Measurements from ENCODE around the gene APP.

The APP gene

DNA sequence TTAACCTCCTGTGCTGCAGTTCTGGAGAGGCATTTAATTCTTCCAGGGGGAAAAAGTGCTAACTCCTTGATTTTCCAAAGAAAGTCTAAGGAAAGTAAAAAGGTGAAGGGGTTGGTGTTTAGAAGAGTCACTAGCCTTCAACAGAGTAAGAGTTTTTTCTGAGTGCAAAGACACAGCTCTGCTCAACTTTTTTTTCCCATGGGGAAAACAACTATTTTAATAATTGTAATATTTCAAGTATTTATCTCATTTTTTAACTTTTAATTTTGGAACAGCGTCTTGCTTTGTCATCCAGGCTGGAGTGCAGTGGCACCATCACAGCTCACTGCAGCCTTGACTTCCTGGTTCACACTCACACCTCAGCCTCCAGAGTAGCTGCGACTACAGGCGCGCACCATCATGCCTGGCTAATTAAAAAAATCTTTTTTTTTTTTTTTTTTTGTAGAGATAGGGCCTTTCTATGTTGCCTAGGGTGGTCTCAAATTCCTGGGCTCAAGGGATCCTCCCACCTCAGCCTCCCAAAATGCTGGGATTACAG lies 202.6 kb downstream of the APP start:
- DNase-seq: no peak

DNA sequence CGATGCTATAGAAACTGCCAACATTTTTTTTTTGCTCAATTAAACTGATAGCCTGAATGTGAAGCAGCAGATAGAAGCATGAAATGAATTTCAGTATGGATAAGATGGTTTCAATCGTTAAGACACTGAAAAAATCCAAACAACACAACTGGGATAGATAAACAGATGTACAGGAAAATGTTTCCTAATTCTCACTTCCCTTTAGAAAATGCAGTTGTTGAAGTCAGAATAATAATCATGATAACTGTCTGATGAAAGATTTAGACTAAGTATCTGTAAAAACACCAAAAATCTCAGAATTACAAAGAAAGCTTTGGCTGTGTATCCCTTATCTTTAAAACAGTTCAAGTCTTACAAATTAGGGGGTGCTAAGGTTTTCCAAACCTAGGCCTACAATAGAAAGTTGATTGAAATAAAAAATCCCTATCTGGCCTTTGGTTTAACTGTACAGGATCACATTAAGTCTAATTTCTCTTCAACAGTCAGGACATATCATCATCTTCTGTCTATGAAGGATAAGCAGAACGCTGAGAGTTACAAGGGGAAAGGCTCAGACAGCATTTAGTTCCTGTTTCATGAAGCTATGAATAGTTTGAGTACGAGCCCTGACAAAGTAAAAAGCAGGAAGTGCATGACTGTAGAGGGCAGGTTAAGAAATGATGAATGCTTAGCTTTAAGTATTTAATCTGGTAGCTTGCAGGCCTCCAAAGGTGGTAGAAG lies 203.2 kb downstream of the APP start:
- DNase-seq: peak; percentile 5

DNA sequence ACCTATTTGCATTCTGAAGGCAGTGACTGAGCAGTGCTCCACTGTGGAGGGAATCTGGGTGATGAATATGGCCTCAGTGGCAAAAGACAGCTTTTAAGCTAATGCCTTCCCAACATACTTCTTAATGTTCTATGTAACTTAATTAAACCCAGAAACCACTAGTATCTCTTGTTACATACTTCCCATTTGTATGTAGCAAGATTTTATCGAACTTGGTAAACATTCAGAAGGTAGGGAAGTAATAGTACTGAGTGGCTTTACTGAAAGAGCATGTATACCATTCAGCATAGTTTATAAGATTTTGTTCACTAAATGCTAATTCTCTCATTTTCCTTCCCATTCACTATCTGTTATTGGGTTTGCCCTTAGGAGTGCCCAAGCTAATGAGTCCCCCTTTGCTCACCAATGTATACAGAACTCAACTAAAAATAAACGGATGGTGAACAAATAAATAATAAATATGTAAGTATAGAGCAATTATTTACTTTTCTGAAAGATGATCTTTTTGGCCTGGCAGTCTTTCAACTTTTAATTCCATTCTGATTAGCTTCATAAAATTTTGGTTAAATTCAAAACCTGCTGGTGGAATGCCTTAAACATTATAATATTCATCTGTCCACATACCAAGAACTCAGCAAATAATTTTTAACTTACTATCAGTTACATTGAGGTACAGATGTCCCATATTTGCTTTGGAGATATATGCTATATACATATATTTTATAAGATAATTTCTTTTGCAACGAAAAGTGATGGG lies 204.4 kb downstream of the APP start:
- no peak for DNase-seq

DNA sequence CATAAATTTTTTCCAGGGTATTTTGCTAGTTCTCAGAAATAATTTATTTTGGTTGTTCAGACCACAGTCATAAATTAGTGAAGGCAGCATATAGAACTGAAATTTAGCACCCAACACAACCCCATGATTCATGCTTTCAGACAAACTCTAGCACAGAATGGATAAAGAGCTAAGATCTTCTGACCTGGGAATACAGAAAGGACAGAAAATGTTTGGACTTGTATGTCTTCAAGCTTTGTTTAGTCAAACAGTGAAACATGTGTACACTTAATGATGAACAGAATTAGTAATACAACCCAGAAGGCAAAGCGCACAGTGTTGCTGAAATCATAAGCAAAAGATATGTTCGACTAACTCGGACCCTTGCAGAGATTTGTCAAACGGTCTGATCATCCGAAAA lies 205.6 kb downstream of the APP start:
- no peak for DNase-seq

DNA sequence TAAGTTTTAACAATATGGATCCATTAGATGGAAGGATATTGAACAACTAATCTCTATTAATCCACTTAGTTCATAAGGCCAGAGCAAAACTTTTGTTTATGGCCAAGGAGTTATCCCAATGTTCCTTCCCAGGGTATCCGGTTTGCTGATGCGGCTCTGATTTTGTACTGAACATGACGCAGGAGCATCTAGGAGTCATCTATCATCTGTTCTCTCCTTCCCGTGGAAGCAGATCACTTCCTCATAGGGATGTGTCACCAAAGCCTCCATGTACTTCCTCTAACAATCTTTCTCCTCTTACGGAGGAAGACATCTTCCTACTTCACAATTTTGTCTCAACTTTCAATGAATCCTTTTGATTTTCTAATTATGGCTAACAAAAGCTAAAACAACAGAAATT lies 206.6 kb downstream of the APP start:
- DNase-seq: no peak

DNA sequence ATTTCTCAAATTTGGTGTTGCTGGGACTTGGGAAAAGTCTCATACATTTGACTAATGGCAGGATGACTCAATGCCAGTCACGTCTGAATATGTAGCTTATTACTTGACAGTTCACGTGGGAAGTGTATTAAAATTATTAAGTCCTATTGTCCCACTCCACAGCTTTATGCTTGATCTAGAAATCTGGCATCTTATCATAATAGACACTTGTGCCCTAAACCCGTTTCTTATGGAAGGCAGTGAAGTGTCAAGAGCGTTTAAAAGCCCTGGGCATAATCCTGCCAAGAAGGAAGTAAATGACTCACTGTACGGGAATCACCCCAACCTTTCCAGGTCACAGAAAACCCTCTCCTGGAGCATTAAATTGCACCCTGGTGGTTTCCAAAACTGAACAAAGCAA lies 207.4 kb downstream of the APP start:
- DNase-seq: no peak

DNA sequence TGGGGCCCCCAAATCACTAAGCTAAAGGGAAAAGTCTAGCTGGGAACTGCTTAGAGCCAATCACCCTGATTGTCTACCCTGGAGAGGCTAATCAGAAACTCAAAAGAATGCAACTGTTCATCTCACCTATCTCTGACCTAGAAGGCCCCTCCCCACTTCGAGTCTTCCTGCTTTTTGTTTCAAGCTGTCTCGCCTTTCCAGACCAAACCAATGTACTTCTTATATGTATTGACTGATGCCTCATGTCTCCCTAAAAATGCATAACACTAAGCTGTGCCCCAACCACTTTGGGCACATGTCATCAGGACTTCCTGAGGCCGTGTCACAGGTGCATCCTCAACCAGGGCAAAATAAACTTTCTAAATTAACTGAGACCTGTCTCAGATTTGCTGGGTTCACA lies 209.5 kb downstream of the APP start:
- no peak for DNase-seq

DNA sequence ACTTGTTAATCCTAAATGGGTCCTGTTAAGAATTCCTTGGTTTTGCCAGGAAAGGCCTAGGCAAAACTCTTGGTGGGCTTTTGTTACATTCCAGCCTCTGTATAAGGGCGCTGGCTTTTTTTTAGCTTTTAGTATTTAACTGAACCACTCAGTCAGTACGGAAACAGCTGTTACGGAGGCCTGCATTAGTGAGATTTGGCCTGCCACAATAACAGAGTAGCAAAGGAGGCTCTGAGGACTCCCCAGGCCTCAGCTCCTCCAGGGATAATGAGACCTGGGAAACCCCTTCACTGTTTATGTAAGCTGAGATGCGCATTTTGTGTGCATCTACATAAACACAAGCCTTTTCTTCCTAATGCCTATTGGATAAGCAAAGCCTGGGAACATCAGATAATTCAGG lies 210.2 kb downstream of the APP start:
- DNase-seq: no peak

DNA sequence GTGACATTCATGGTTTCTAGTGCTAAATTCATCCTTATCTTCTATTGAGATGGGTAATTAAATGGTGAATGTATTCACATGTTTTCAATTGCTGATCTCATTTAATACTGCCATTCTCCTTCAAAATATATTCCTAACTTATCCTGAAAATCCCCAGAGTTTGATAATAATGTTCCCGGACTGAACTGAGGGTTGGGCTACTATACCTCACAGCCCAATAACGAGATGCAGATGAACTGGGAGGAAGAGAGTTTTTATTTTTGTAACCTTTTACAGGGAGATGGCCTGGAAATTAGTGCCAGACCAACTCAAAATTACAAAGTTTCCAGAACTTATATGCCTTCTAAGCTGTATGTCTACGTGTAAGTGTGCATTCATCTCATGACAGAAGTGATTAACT lies 210.8 kb downstream of the APP start:
- DNase-seq: no peak

DNA sequence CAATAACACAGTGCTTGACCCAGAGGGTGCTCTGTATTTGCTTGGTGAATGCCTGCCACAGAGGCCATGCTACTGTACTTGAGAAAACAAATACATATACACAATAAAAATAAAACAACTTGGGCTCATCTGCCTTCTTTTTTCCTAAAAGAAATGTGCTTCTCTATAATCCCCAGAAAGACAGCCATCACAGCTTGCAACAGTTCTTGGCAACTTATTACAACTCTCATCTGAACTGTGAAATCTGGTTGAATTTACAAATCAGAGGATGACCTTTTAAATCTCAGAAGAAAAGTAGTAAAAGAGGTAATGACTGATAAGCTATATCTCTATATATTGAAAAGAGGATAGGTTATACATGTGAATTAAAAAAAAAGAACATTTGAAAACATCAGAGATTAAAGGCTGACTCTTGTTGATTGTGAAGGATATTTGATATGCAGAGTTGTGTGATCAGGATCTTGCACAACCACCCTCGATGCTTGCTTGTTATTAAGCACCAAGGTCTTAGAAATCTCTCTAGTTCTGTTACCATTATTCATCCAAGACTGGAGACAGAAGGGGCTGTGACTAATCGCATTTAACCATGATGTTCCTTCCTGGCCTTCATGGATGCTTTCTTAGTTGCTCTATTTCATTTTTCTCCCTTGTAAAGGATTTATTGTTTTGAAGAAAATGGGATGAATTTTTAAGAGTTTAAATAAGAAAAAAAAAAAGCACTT lies 213.4 kb downstream of the APP start:
- no peak for DNase-seq

DNA sequence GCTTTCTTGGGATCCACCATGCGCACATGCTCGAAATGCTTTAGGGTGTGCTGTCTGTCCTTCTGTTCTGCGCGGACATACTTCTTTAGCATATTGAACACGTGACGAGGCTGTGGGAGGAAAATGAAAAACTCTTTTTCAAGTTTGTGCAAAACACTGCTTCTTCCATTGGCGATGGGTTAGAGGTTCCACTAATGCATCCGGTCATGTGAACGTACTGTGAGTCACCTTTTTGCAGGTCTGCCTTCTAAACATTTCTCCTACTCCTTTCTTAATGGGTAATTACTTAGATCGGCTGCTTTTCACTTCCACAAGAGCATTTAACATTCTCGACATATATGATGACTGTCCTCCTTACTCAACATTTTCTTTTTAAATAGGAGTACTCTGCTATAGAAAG lies 214.9 kb downstream of the APP start:
- no peak for DNase-seq

DNA sequence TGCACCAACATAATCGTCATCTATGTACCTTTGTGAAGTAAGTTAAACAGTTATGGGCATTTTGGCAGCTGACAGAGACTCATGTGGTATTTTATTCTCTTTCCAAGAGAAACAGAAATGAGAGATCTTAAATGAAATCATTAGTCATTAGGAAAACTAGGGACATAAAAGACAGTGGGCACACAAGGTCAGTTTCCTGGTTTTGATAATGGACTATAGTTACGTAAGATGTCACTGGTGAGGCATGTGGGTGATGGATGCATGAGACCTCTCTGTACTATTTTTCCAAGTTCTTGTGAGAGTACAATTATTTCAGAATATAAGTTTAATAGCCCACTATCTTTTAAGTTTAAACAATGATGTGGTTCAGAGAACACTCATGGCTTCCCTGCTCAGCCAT lies 216.9 kb downstream of the APP start:
- no peak for DNase-seq

DNA sequence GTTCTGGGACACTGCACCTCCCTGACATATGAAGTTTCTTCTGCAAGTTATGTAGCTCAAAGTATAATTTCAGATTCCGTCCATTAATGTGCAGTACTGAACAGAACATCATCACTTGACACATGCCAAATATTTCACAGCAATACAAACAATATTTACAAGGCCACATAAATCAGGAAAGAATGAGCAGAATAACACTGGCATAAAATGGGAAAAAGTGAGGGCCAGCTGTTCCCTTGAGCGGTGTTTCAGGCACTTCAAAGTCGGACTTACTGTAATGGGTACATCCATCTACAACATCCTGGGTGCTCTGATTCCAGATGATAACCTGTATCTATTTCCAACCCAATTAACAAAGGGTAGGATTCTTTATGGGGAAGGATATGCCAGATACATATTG lies 217.4 kb downstream of the APP start:
- DNase-seq: no peak

DNA sequence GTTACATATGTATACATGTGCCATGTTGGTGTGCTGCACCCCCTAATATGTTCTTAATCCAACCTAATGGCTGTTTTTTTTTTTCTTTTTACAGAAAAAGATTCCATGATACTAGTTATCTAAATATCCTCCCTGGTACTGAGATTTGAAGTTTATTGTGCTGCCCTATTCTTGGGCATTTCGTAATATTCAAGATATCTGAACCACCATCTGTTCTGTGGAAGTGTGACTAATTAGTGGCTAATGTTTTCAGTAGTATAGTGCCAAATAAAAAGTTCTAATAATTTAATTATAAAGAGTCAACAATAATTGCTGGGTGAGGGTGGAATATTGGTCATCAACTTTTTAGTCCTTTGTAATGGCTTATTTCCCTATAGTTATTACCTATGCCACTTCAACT lies 218.3 kb downstream of the APP start:
- no peak for DNase-seq

DNA sequence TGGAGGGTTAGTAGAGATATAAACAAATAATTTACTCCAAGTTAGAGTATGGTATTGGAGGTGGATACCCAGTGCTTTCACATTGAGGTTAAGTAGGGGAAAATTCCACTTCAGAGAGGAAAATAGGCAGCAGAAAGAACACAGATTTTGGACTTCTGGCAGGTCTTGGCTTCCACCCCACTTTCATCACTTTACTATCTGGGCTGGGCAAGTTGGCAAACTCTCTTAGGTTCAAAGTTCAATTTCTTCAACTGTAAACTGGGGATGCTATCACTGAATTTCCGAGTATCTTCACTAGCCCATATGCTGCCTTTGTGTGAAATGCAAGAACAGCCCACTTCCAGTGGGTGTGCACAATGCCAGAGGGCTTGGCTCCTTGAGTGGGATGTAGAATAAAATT lies 220.9 kb downstream of the APP start:
- DNase-seq: no peak

DNA sequence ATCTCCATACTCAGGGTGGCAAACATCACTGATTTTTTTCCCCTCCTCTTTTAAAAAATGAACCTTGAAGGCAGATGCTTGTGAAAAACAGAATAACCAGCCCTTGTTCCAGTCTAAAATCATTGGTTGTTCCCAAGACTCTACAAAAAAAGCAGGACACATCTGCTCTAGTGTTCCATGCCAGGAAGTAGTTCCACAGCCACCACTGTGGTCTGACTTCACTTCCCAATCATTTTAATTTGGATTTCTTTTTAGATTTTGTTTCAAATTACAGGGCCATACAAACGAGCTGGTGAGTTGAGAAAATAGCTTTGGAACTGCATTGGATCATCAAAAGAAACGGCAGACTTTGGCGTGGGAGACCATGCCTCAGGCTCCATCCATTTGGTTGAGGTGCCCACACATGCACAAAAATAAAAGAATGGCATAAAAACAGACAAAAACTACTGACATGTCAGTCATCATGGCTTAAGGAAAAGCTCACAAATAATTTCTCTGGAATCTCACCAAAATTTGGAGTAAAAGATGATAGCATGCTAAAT lies 225.8 kb downstream of the APP start:
- DNase-seq: no peak

DNA sequence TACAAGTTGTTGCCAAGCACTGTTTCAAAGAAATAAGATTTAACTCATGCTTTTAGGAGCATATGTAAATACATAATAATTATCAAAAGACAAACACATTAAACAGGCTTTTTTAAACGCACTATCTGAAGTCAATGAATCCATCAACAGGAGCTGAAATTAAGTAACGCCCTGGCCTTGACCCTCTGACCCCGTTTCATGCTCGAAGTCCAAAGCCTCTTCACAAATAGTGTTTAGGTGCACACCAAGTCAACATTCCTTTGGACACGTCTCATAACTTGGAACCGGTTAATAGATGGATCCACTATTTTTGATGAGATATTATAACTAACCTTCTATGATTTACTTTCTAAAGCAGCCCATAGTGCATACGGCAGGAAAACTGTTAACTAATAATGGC lies 226.5 kb downstream of the APP start:
- DNase-seq: no peak

DNA sequence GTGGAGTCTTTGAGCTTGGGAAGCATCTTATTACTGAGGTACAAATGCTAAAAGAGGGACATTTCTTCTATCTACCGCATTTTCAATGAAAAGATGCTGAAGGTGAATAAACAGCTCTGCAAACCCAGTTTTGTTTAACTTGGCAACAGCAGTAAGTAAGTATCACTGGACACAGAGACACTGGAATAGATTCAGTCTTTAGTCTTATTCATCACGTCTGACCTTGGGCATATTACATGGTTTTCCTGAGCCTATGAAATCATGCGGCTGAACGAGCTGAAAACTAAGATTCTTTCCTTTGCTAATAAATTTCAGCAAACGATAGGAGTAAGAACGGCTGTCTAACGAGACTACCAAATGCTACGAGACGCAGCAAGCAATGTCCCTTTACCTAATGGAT lies 228.4 kb downstream of the APP start:
- DNase-seq: no peak

DNA sequence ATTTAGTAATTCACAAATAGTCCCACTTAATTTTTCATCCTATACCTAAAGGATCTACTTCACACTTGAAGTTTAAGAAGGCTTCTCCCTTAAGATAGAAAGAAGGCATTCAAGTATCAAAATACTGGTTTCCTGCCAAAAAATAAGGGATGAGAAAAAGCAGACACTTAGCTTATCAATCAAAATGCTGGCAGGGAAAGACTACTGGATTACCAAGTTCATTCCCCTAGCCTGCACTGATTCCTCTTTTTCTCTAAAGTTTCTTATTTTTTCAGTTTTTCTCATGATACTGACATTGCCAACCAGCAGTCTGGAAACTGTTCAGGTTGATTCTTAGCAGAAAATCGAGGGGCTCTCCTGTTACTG lies 231.2 kb downstream of the APP start:
- no peak for DNase-seq

DNA sequence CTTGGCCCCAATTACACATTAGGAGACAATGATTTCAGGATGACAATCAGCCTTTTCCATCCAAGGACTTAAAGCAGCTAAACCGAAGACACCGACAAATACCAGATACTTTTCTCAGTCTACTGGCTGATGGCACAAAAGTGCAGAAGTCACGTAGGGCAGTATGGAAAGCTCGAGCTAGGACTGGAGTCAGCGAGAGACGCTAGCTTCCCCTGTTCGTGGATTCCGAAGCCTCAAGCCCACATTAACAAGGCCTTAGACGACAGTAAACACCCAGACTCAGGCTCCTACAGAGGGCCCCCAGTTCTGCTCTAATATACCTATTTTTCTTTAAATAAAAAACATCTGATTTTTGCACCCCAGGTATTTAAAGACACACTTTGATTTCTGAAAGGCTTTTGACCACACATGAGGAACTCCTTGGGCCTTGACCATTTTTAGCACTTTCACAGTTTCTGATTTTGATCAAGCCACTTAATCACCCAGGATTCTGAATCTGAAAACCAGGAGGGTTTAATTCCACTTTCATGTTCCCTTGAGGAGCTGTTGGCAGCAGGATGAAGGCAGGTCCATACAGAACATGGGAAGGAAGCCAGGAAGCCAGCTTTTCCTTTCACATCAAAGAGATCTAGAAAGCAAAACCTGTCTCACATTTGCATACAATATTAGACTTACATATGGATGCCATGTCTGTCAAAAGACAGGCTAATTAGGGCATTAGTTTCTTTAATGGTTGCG lies 231.7 kb downstream of the APP start:
- DNase-seq: no peak

DNA sequence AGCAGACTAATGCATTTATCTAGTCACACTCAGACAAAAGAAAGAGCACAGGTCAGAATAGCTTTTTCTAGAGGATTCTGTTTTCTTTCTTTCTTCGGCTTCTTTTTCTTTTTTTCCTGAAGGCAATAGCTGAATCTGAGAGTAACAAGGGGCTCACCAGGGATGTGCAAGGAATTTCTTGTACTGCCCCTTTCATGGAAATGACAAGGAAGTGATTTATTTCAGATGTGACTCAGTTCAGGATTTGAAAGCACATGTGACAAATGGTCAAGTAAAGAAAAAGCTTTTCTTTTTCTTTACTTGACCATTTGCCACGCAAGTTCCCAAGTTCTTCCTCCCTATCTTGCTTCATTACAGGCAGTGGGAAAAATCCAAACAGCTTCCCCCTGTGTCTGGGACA lies 233.8 kb downstream of the APP start:
- no peak for DNase-seq

DNA sequence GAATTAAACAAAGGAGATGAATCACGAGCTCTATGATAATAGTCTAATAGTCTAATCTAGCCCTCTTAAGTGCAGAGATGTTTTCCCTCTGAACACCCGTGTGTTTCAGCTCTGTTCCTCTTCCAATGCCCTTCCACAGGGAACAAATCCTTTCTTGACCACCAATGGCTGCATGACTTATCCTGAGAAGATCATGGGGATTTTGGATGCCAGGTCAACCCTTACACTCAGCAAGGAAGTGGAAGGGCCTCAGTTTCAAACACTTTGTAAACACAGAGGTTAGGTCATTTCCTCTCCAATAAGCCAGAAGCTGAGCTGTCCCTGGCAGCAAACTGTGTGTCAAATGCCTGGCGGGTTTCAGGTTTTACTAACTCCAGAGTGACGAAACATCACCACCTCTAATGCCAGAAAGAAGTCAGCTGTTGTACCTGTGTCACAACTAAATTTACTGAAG lies 235.8 kb downstream of the APP start:
- DNase-seq: no peak

DNA sequence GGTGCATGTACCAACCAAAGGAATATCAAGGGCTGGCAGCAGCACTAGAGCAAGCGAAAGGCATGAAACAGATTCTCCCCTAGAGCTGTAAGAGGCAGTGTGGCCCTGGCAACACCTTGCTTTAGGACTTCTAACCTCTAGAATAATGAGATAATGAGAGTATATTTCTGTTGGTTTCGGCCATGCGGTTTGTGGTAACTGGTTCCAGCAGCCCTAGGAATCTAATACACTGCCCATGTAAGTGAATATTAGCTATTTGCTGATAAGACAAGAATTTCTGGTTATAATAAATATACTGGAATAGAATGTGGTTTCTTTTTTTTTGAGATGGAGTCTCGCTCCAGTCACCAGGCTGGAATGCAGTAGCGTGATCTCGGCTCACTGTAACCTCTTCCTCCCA lies 236.4 kb downstream of the APP start:
- no peak for DNase-seq

Data from CD4-positive, alpha-beta T cell treated with Interleukin-21 for 1 hour (primary cell).